ENCODE measurements around the gene CHST2.
"Not testable (repeated sequence)": the region's sequence is repeated elsewhere in the genome, so short reads cannot be mapped to it uniquely, and the experiment has no call there.

Gene CHST2

GRCh38 chr3:143119009-143119914, at the start of gene CHST2:
Gene CHST2 (plus strand): TSS chr3:143119771. CDS start chr3:143120817, 1,046 bp downstream.
- no peak for TF ChIP-seq ZNF274 (IDR thresholded peaks at IDR 0.05; ENCODE audit: low read depth, low read length)
- peak within 1 kb of the TSS; percentile 82 for H3K4me3 ChIP-seq (ENCODE audit: low read length)

GRCh38 chr3:143070977-143071551, 48.5 kb upstream of the CHST2 start:
- H3K4me3 ChIP-seq (ENCODE audit: low read length), result no peak overlapping the region
- TF ChIP-seq ZNF274 (IDR thresholded peaks at IDR 0.05; ENCODE audit: low read depth, low read length), result no peak

GRCh38 chr3:143071776-143072175, 47.8 kb upstream of the CHST2 start:
- no peak for TF ChIP-seq ZNF274 (IDR thresholded peaks at IDR 0.05; ENCODE audit: low read depth, low read length)
- no peak overlapping the region for H3K4me3 ChIP-seq (ENCODE audit: low read length)

GRCh38 chr3:143072298-143073020, 47.1 kb upstream of the CHST2 start:
- H3K4me3 ChIP-seq (ENCODE audit: low read length), result not testable (repeated sequence)

- not testable (repeated sequence) for H3K4me3 ChIP-seq (ENCODE audit: low read length)
Observed at GRCh38 chr3:143073541-143073940, 46.0 kb upstream of the CHST2 start.

- H3K4me3 ChIP-seq (ENCODE audit: low read length), result not testable (repeated sequence)
Observed at GRCh38 chr3:143073983-143074382, 45.6 kb upstream of the CHST2 start.

GRCh38 chr3:143078883-143079282, 40.7 kb upstream of the CHST2 start:
- no peak for TF ChIP-seq ZNF274 (IDR thresholded peaks at IDR 0.05; ENCODE audit: low read depth, low read length)
- H3K4me3 ChIP-seq (ENCODE audit: low read length), result no peak overlapping the region

- no peak overlapping the region for H3K4me3 ChIP-seq (ENCODE audit: low read length)
- no peak for TF ChIP-seq ZNF274 (IDR thresholded peaks at IDR 0.05; ENCODE audit: low read depth, low read length)
Observed at GRCh38 chr3:143080196-143080595, 39.4 kb upstream of the CHST2 start.

GRCh38 chr3:143081365-143081764, 38.2 kb upstream of the CHST2 start:
- H3K4me3 ChIP-seq (ENCODE audit: low read length), result no peak overlapping the region
- no peak for TF ChIP-seq ZNF274 (IDR thresholded peaks at IDR 0.05; ENCODE audit: low read depth, low read length)

GRCh38 chr3:143081844-143082778, 37.5 kb upstream of the CHST2 start:
- peak overlapping the region; percentile 5; the same call in 1 of the 2 replicates for H3K4me3 ChIP-seq (ENCODE audit: low read length)
- no peak for TF ChIP-seq ZNF274 (IDR thresholded peaks at IDR 0.05; ENCODE audit: low read depth, low read length)

- TF ChIP-seq ZNF274 (IDR thresholded peaks at IDR 0.05; ENCODE audit: low read depth, low read length), result no peak
- H3K4me3 ChIP-seq (ENCODE audit: low read length), result no peak overlapping the region
Observed at GRCh38 chr3:143083781-143084180, 35.8 kb upstream of the CHST2 start.

- no peak for TF ChIP-seq ZNF274 (IDR thresholded peaks at IDR 0.05; ENCODE audit: low read depth, low read length)
- H3K4me3 ChIP-seq (ENCODE audit: low read length), result no peak overlapping the region
Observed at GRCh38 chr3:143084856-143085731, 34.5 kb upstream of the CHST2 start.

- TF ChIP-seq ZNF274 (IDR thresholded peaks at IDR 0.05; ENCODE audit: low read depth, low read length), result no peak
Observed at GRCh38 chr3:143088835-143089234, 30.7 kb upstream of the CHST2 start.

More at GRCh38 chr3:143088835-143089234, 30.7 kb upstream of the CHST2 start:
- H3K4me3 ChIP-seq (ENCODE audit: low read length), result no peak overlapping the region
